ENCODE measurements around the gene RPS27.
"Not testable (repeated sequence)": the region's sequence is repeated elsewhere in the genome, so short reads cannot be mapped to it uniquely, and the experiment has no call there.

RPS27 gene

DNA sequence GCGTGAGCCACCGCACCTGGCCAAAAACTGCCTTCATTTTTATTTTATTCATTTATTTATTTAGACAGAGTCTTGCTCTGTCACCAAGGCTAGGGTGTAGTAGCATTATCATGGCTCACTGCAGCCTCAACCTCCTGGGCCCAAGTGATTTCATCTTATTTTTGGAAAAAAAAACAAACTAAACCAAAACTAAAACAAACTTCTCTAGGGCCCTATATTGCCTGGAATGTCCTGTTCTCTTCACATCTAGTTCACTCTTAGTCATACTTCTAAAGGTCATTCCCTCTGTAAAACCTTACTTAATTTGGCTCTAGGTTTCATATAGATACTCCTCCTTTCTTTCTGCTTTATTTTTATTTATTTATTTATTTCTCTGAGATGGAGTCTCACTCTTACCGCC lies 15.6 kb downstream of the RPS27 start:
- no peaks in the 10 kb centered on the region for H3K9me2 ChIP-seq (ENCODE audit: low read depth, low read length)
- no peak overlapping the region for H3K4me3 ChIP-seq (ENCODE audit: low read depth, low read length, poor library complexity, severe bottlenecking)
- TF ChIP-seq EZH2 (IDR thresholded peaks at IDR 0.05; ENCODE audit: borderline replicate concordance, low read length) (no peak), CTCF (IDR thresholded peaks at IDR 0.05; ENCODE audit: low read length) (no peak)
- H3F3A ChIP-seq (ENCODE audit: insufficient read depth, low read length) = no peaks in the 10 kb centered on the region
- no peak overlapping the region for H3K9ac ChIP-seq (ENCODE audit: low read length)
- H3K27ac ChIP-seq (ENCODE audit: low read depth, low read length, poor library complexity, severe bottlenecking) = no peak overlapping the region
- no peaks in the 10 kb centered on the region for H4K20me1 ChIP-seq (ENCODE audit: insufficient read depth, low read length)
- no peaks in the 10 kb centered on the region for H3K36me3 ChIP-seq (ENCODE audit: insufficient read depth, low read length)
- no peak overlapping the region for H3K4me2 ChIP-seq (ENCODE audit: low read length)
- H3K4me1 ChIP-seq (ENCODE audit: insufficient read depth, low read length, severe bottlenecking) = no peaks in the 10 kb centered on the region
- no peak overlapping the region for H2AFZ ChIP-seq (ENCODE audit: low read length)
- no peaks in the 10 kb centered on the region for H3K27me3 ChIP-seq (ENCODE audit: insufficient read depth, low read length)
- no peaks in the 10 kb centered on the region for H3K9me3 ChIP-seq (ENCODE audit: low read length)
- H3K79me2 ChIP-seq (ENCODE audit: insufficient read depth, low read length) = no peaks in the 10 kb centered on the region

- Histone ChIP-seq H3K4me3 (ENCODE audit: low read depth, low read length, poor library complexity, severe bottlenecking) (no peak overlapping the region), H3K27ac (ENCODE audit: low read depth, low read length, poor library complexity, severe bottlenecking) (no peak overlapping the region), H3K9ac (ENCODE audit: low read length) (no peak overlapping the region), H3K9me2 (ENCODE audit: low read depth, low read length) (no peaks in the 10 kb centered on the region), H3K9me3 (ENCODE audit: low read length) (no peaks in the 10 kb centered on the region), H3K4me2 (ENCODE audit: low read length) (no peak overlapping the region), H3K4me1 (ENCODE audit: insufficient read depth, low read length, severe bottlenecking) (no peaks in the 10 kb centered on the region), H3K27me3 (ENCODE audit: insufficient read depth, low read length) (no peaks in the 10 kb centered on the region), H3K79me2 (ENCODE audit: insufficient read depth, low read length) (no peaks in the 10 kb centered on the region), H2AFZ (ENCODE audit: low read length) (no peak overlapping the region), H4K20me1 (ENCODE audit: insufficient read depth, low read length) (no peaks in the 10 kb centered on the region), H3K36me3 (ENCODE audit: insufficient read depth, low read length) (no peaks in the 10 kb centered on the region), H3F3A (ENCODE audit: insufficient read depth, low read length) (no peaks in the 10 kb centered on the region)
- TF ChIP-seq EZH2 (IDR thresholded peaks at IDR 0.05; ENCODE audit: borderline replicate concordance, low read length) (no peak), CTCF (IDR thresholded peaks at IDR 0.05; ENCODE audit: low read length) (no peak)
These were observed 21.6 kb downstream of the RPS27 start for GRCh38 chr1:154012129-154012528.

DNA sequence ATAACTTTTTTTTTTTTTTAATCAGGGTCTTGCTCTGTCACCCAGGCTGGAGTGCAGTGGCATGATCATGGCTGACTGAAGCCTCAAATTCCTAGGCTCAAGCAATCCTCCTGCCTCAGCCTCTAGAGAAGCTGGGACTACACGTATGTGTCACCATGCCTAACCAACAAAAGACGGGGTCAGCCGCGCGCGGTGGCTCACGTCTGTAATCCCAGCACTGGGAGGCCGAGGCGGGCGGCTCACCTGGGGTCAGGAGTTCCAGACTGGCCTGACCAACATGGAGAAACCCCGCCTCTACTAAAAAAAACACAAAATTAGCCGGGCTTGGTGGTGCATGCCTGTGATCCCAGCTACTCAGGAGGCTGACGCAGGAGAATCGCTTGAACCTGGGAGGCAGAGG lies 22.0 kb downstream of the RPS27 start:
- H3F3A ChIP-seq (ENCODE audit: insufficient read depth, low read length); H3K9me3 ChIP-seq (ENCODE audit: low read length); H3K9me2 ChIP-seq (ENCODE audit: low read depth, low read length); H2AFZ ChIP-seq (ENCODE audit: low read length); H3K27ac ChIP-seq (ENCODE audit: low read depth, low read length, poor library complexity, severe bottlenecking); H3K79me2 ChIP-seq (ENCODE audit: insufficient read depth, low read length); H3K4me2 ChIP-seq (ENCODE audit: low read length); H4K20me1 ChIP-seq (ENCODE audit: insufficient read depth, low read length); H3K4me1 ChIP-seq (ENCODE audit: insufficient read depth, low read length, severe bottlenecking); H3K36me3 ChIP-seq (ENCODE audit: insufficient read depth, low read length); H3K27me3 ChIP-seq (ENCODE audit: insufficient read depth, low read length); H3K4me3 ChIP-seq (ENCODE audit: low read depth, low read length, poor library complexity, severe bottlenecking); H3K9ac ChIP-seq (ENCODE audit: low read length): not testable (repeated sequence)

GRCh38 chr1:154014154-154014907 lies 23.8 kb downstream of the RPS27 start:
- Histone ChIP-seq H3K4me3 (ENCODE audit: low read depth, low read length, poor library complexity, severe bottlenecking) (no peak overlapping the region), H3K9ac (ENCODE audit: low read length) (no peak overlapping the region), H3K9me3 (ENCODE audit: low read length) (no peaks in the 10 kb centered on the region), H3F3A (ENCODE audit: insufficient read depth, low read length) (no peaks in the 10 kb centered on the region), H3K4me2 (ENCODE audit: low read length) (no peak overlapping the region), H3K27ac (ENCODE audit: low read depth, low read length, poor library complexity, severe bottlenecking) (no peak overlapping the region), H4K20me1 (ENCODE audit: insufficient read depth, low read length) (no peaks in the 10 kb centered on the region), H2AFZ (ENCODE audit: low read length) (no peak overlapping the region), H3K9me2 (ENCODE audit: low read depth, low read length) (no peaks in the 10 kb centered on the region), H3K27me3 (ENCODE audit: insufficient read depth, low read length) (no peaks in the 10 kb centered on the region), H3K4me1 (ENCODE audit: insufficient read depth, low read length, severe bottlenecking) (no peaks in the 10 kb centered on the region), H3K79me2 (ENCODE audit: insufficient read depth, low read length) (no peaks in the 10 kb centered on the region), H3K36me3 (ENCODE audit: insufficient read depth, low read length) (no peaks in the 10 kb centered on the region)
- TF ChIP-seq EZH2 (IDR thresholded peaks at IDR 0.05; ENCODE audit: borderline replicate concordance, low read length) (no peak), CTCF (IDR thresholded peaks at IDR 0.05; ENCODE audit: low read length) (no peak)
